Esophagus muscularis mucosa (tissue), 4 donors: ENCODE results near the gene KHNYN.

ENCODE experiments used
- EP300 ChIP-seq: sonication (generic); formaldehyde crosslinking; IDR thresholded peaks from one replicate; pipeline ENCODE4 v1.6.1; 2017; ENCODE audit warnings: antibody characterized with exemption
- POLR2A ChIP-seq: fragments of 450-650 bp; IDR thresholded peaks from one replicate; pipeline ENCODE4 v1.6.1; 2017; ENCODE audit warnings: antibody characterized with exemption, moderate library complexity, mild to moderate bottlenecking, low read depth
- TF ChIP-seq, protein P1 (sequence below), 3 experiments: fragments of 200-600 bp in 2 of 3; fragments of 450-650 bp in 1 of 3; sonication (generic) in 2 of 3; IDR thresholded peaks; one replicate each; pipeline ENCODE4 v1.5.1; 2017 to 2019; ENCODE audit warnings: antibody characterized with exemption in 3 of 3, mild to moderate bottlenecking in 2 of 3, moderate library complexity in 1 of 3

DNA sequence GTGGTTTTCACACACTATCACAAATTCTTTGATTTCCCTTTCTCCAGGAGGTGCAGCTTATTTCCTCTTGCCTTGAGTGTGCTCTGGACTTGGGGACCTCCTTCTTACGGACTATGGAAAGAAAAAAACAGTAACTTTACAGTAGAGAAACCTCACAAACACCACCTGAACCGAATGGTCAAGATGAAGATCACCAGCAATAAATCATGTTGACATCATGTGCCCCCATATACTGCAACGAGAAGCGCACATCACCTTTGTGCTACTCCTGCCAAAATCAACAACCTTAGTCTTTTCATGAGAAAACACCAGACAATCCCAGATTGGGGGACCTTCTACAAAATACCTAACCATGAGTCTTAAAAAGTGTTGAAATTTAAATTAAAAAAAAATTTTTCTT is 44.2 kb upstream of the KHNYN start:
- TF ChIP-seq EP300 (no peak), POLR2A (no peak)
- TF ChIP-seq, protein P1, sequence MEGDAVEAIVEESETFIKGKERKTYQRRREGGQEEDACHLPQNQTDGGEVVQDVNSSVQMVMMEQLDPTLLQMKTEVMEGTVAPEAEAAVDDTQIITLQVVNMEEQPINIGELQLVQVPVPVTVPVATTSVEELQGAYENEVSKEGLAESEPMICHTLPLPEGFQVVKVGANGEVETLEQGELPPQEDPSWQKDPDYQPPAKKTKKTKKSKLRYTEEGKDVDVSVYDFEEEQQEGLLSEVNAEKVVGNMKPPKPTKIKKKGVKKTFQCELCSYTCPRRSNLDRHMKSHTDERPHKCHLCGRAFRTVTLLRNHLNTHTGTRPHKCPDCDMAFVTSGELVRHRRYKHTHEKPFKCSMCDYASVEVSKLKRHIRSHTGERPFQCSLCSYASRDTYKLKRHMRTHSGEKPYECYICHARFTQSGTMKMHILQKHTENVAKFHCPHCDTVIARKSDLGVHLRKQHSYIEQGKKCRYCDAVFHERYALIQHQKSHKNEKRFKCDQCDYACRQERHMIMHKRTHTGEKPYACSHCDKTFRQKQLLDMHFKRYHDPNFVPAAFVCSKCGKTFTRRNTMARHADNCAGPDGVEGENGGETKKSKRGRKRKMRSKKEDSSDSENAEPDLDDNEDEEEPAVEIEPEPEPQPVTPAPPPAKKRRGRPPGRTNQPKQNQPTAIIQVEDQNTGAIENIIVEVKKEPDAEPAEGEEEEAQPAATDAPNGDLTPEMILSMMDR (IDR thresholded peaks at IDR 0.05), result no peak
